Endothelial cell of hepatic sinusoid (primary cell): ENCODE measurements around the gene SYNGR2.

Experiments
- in situ Hi-C: cut with HindIII; loops from 2 replicates; pipeline ENCODE4 v1.10.0; 2017; ENCODE audit warnings: low sequenced_read_pairs

The SYNGR2 gene, protein sequence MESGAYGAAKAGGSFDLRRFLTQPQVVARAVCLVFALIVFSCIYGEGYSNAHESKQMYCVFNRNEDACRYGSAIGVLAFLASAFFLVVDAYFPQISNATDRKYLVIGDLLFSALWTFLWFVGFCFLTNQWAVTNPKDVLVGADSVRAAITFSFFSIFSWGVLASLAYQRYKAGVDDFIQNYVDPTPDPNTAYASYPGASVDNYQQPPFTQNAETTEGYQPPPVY

DNA sequence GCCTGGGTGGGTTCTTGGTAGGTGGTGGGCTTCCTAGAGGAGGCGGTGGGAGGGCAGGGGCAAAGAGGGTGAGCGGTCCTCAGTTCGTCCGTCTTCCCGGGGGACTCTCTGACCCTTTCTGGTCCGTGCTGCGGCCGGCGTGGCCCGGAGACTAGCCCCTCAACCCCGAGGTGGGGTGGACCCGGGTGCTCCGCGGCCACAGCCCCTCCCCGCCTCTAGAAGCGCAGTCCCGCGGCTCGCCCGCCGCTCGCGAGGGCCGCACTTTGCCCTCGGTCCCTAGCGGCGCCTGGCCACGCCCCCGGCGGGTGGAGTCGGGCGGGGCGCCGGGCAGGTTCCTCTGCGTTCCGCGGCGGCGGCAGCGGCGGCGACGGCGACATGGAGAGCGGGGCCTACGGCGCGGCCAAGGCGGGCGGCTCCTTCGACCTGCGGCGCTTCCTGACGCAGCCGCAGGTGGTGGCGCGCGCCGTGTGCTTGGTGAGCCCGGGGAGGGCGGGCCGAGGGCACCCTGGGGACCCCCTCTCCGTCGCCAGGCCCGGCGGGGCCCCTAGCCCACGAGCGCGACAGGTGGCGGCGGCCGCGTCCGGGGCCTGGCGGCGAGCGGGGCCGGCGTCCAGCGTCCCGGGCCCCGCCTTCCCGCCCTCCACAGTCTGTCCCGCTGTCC lies at the start of gene SYNGR2:
Gene SYNGR2 (plus strand): TSS at position 340 of the 661 bp plus-strand sequence. CDS start 36 bp downstream, at position 376.
- in situ Hi-C loops = no loop called here

DNA sequence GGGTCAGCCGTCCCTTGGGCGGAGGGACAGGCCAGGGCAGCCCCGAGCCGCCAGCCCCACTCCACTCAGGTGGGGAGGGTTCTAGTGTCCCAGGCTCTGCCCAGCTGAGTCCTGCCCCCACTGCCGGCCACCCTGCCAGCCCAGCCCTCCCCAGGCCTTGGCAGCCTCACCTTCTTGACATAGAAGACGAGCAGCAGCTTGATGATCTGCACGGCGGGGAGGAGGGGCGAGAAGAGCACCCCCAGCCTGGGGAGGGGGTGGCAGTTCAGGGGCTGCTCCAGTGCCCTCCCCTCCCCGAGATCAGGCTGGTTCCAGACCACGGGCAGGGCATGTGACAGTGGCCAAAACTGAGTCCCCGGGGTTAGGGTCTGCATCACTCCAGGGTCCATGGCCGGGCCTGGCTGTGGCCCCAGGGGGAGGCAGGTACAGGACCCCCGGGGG lies 49.6 kb upstream of the SYNGR2 start:
- in situ Hi-C loops = no loop called here

DNA sequence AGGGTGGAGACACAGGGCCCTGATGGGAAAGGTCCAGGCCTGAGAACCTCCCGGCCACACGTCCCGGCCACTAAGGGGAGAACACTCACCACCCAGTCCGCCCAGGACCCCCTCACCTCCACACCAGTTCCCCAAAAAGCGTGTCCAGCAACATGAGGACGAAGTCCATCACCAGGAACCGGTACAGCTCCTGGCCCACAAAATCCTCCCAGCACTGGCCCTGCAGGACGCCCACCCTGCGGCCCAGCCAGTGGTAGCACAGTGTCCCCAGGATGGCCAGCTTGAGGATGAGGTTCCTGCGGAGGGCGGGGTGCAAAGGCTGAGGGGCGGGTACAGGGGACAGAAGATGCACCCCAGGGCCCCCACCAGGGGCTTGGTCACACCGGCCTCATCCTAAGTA lies 47.8 kb upstream of the SYNGR2 start:
- in situ Hi-C loops = no loop called here

DNA sequence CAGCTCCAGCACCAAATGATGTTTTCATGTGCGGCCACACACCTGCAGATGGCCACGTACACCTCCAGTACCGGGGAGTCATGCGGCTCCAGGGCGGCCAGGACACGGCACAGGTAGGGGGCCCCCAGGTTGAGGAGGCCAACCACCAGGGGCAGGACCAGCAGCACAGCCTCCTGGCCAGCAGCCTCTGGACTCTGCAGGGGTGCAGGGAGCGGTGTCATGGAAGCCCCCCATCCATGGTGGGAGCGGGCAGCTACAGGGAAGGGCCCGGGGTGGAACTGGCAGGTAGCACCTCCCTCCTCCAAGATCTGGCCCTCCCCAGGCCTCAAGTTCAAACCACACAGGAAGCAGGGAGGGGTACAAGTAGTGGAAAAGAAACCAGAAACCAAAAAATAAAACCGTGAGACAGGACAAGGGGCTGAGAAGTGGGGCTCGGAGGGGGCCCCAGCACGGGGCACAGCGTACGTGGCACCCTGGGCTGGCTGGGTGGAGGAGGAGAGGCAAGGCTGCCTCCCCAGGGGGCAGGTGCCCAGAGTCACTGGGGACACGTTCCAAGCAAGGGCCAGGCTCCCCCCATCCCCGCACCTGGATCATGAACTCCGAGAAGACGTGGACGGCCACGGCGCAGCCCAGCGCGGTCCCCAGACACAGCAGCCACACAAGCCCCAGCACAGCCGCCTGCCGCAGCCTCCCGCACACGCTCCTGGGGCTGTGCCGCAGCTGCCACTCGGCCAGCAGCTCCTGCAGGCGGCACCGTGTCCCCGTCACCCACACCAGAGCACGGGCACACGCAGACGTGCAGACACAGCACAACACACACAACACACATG lies 47.2 kb upstream of the SYNGR2 start:
- in situ Hi-C loops = no loop called here

DNA sequence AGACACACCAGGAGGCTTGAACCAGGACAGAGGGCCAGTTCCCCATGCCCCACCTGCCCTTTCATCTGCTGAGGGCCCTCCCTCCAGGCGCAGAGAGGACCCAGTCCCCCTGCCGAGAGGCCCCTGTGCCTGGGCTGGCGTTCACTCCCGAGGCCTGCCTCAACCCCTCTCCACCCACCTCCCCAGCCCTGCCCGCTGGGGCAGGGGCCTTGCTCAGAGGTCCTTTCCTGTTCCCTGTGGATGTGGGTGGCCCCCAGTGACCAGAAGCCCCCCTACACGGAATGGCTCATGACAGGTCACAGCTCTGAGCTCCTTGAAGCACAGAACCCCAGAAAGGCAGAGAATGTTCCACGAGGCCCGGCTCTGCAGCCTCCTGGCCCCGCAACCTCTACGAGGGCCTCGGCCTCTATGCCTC lies 46.6 kb upstream of the SYNGR2 start:
- in situ Hi-C loops = no loop called here

DNA sequence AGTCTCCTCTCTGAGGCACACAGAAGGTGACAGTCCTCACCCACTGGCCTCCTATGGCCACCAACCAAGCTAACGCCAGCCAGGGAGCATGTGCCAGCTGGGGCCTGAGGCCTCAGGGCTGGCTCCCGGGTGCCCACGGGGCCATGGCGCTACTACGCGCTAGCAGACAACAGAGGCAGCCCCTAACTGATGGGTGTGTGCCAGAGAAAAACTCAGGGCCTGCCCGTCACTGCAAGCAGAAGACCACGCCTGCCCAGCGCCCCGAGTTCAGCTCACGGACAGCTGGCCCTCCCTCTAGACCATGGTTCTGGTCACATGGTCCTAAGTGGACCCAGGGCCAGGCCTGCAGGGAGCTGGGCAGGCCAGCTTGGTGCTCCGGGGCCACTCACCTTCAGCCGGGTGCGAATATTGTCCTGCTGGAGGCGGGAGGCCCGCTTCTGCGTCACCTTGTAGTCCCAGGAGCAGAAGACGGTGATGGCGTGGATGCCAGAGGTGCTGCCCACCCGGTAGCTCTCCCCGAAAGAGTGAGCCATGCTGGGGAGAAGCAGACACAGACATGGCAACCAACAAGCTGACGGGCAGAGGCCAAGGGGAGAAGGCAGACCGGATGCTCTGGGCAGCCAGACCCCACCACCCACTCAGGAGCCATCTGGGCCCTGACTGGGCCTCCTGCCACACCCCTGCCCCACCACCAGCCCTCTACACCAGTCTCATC lies 46.0 kb upstream of the SYNGR2 start:
- in situ Hi-C loops = no loop called here

DNA sequence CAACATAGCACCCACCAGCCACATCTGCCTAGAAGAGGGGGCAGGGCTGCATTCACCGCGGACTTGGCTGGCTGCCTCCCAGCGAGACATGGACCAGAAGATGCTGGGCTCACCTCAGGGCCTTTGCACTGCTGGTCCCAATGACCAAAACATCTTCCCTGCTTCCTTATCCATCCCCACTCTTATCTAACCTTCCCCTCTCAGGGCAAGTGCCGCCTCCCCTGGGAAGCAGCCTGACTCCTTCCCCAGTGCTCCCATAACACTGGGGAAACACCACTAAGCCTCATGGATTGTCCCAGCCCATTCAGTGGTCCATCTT lies 45.5 kb upstream of the SYNGR2 start:
- in situ Hi-C loops = no loop called here

DNA sequence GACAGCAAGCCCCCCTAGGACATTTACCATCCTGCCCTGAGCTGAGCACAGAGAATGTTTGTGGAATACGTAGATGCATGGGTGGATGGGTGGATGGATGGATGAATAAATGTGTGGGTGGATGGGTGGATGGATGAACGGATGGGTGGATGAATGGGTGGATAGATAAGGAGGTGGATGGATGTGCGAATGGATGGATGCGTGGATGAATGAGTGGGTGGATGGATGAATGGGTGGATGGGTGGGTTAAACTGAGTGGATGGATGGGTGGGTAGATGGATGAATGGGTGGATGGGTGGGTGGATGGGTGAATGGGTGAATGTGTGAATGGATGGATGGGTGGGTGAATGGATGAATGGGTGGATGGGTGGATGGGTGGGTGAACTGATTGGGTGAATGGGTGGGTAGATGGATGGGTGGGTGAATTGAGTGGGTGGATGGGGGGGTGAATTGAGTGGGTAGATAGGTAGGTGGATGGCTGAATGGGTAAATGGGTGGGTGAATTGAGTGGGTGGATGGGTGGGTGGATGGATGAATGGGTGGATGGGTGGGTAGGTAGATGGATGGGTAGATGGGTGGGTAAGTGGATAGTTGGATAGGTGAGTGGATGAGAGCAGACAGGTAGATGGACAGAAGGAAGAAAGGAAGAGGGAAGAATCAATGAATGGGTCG lies 45.0 kb upstream of the SYNGR2 start:
- in situ Hi-C loops = no loop called here

DNA sequence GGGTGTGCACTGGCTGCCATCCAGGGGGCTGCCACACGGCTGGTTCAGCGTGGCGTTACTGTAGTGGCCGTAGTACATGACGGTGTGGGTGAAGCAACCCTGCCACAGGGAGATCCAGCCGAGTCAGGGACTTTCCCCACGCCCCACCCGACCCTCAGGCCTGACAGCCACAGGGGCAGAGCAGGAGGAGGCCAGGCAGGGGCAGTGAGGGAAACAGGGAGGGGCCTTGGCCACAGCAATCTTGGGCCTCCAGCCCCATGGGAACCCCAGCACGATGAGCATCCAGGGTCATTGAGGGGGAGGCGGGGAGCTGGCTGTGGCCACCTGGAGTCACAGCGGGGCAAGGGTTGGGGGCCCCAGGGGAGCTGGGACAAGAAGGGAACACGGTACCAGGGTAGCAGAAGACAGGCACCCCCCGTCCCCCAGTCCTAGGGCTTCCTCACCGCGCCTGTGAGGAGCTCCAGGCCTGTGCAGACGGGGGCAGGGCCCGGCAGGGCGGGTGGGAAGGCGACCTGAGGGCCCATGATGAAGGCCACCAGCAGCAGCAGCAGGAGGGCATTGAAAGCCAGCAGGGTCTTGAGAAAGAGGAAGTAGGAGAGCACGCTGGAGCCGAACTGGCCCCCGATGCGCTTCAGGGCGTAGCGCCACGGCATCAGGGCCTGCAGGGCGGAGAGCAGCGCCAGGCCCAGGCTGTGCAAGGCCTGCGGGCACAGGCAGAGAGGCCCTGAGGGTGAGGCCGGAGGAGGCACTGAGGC lies 44.1 kb upstream of the SYNGR2 start:
- in situ Hi-C loops = no loop called here

DNA sequence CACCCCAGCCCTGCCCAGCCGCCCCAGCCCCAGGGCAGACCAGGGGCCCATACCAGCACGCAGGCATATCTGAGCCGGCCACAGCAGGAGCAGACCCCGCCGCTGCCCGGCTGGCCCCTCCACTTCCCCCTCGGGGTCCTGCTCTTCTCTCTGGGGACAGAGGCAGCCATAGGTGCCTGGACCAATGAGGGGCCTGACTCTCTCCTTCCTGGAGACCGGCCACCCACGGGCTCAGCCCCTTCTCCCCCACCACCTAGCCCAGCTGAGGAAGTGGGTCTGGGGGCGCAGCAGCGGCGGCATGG lies 43.6 kb upstream of the SYNGR2 start:
- in situ Hi-C loops = no loop called here

DNA sequence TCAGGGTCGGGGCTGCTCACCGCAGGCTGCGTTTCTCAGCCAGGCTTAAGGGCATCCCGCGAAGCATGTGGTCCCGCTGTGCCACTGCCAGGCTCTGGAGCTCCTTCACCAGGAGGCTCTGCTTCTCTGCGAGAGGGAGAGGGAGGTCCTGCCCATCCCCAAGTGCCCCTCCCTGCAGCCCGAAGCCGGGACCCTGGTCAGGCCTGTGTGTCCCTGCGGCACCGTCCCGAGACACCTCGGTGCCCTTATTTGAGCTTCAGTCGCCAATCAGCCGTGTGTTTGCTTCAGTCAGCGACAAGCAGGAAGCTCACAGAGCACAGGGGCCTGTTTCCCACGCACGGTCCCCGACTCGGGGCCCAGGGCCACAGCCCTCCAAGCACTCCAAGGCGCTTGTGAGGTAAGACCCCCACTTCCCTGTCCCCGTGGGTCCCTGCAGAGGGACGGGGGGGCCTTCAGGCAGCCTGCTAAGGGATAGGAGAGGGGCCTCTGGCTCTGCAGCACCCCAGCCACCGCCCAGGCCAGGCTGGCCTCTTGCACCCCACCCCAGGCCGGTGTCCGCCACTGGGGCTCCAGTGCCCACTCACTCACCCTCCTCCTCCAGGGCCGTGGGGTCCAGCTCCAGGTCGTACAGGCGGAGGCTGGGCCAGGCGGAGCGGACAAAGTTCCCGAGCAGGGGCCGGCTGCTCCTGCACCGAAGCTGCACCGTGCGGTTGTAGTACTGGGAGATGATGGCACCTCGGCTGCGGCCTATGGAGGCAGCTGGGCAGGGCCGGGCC lies 43.1 kb upstream of the SYNGR2 start:
- in situ Hi-C loops = no loop called here

DNA sequence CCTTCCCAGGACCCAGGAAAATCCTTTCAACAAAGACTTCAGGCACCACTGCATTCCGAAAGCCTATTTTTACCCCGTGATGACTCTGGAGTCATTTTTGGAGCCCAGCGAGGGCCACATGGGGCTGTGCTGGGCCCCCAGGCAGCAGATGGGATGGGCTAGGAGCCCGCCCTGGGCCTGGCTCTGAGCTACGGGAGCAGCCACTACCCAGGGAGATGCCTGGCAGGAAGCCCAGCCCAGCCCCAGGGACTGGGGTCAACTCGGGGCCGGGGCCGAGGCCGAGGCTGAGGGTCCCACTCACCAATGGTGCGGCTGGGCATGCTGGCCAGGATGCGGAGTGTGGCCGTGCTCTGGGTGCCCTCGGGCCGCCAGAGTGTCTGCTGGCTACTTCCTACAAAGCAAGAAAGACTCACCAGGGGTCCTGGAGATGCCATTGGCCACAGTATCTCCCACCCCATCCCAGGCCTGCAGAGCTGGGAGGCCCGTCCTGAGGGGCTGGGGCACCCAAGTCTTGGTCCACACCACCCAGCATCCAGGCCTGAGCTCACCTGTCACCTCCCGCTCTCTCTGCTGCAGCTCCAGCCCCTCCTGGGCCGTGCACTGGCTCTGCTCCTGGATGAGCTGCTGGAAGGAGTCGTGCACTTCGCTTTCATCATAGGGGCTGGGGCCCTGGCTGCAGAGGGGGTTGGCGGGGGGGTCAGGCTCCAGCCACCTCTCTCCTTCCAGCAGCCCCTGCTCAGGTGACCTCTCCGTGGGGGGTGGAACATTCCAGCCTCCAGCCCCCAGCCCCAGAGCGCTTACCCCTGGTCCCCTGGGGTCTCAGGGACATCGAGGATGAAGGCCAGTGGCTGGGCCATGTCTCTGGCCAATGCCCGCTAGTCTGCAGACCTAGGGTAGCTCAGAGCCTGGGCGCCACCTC lies 42.1 kb upstream of the SYNGR2 start:
- in situ Hi-C loops = no loop called here

DNA sequence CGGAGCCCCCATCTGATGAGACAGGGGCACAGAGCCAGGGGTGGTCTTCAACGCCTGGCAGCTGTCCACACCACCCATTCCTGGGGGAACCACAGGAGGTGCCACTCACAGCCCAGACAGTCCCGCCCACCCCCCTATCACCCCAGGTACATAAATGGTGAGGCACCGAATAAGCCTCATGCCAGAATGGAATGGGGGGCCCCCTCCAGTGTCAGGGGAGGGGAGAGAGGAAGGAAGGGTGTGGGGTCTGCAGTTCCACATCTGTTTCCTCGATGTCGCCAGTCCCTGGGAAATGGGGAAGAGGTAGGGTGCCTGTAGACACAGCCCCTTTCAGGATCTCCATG lies 41.5 kb upstream of the SYNGR2 start:
- in situ Hi-C loops = no loop called here

DNA sequence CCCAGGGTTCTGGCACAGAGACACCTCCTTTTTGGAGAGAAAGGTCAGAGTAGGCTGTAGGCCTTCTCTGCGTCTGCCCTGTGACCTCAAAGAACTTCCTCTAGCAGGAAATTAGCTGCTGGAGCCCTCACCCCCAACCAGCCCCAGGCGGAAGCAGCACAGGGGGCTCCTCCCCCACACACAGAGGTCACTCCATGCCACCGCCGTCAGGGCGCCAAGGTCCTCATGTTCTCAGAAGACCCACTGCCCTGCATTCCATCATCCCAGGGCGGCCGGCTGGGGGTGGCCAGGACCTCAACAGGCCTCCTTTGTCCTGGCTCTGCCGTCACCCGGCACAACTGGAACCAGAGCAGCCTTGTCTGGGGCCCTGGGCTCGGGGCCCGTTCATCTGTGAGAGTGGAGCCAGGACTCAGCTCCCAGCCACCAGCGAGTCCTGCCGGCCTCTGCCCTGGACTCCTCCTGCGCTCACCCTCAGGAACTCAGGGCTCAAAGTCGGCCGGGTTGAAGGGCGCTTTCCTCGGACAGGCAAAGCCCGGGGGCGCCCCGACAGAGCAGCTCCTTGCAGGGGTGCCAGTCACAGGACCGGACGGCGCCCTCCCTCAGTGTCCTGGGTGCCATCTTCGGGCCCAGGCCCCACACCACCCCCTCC lies 41.0 kb upstream of the SYNGR2 start:
- in situ Hi-C loops = no loop called here

DNA sequence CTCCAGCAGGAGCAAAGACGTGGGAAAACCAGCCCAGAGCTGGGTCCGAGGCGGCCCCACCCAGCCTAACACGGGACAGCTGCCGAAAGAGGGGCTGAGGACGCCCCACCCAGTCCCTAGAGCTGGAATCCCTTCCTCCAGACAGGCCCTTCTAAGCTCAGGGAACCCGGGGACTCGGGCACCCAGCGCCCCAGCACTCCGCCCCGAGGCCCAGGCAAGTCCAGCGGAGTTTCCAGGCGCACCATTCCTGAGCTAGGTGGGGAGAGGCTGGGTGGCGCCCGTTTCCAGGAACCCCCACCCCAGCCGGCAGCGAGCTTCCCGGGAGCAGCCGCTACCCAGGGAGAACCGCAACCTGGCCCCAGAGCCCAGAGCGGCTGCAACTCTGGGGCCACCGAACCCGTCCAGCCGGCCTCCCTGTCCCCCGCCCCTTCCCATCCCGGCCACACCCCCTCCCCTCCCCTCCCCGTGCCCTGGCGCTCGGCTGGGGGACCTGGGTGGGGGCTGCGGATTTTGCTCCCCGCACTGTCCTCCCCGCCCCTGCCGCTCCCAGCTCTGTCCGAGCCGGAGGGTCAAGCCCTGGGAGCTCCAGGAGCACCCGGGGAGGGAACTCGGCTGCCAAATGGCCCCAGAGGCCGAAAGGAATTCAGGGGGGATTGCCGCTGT lies 40.4 kb upstream of the SYNGR2 start:
- in situ Hi-C loops = no loop called here

DNA sequence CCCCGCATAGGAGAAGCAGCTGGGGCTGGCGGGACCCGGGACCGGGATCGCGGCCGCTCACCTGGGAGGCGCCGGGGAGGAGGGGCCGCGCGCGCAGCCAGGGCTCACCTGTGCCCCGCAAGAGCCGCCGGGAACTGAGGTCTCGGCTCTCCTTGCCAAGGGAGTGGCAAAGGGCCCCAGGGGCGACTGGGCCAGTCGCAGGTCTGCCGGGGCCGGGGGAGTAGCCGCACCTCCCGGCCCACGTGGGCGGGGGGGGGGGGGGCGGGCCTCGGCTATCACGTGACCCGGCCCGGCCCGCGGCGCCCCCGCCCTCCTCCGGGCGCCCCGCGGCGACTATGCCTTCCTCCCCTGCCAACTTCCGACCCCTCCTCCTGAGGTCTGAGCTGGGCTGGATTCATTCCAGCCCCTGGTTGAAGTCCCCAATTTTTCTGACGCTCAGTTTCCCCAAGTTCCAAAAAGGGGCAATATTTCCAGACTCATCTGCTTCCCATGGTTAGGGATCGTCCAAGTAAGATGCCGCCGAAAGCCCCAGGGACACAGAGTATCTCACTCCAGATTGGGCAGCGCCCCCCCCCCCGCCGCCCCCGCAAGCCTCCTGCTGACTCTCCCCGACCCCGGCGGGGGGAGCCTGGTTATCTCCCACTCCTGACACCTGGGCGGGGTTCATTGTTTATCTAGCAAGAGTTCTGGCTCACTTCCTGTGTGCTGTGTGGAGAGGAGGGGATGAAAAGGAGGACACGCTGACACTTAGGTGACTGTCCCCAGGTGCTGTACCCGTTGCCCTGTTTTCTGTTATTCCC lies 39.6 kb upstream of the SYNGR2 start, which contains the start of gene TMC6:
Gene TMC6 (minus strand): TSS at position 205 of the 800 bp plus-strand sequence. CDS start 1,923 bp downstream, outside the sequence.
- in situ Hi-C loops = no loop called here
